Cardiac septum (tissue), 1 donor: ENCODE results near the gene CAST. TPM values are rescaled to one million over a fixed set of nuclear protein-coding genes. Genes with fewer than 3 reads are reported as not detected.
A peak's percentile ranks its signal among the peaks of the same experiment; 100 is the strongest.

ENCODE experiments used
- DNase-seq: peaks from one replicate; pipeline ENCODE4 v3.0.0-alpha.2; 2020; ENCODE audit warnings: low spot score
- intact Hi-C: fragments of 100-400 bp; cut with DNase I; formaldehyde crosslinking; loops from one replicate; pipeline ENCODE4 v1.14.0; 2022
- total RNA-seq: library from RNA; stranded (reverse); fragmentation: NEBNext Ultra II Directional; extraction: Animal tissue kit (Norgen Biotek cat#: 25700); gene quantifications from one replicate; pipeline ENCODE4 v1.2.1, GENCODE V29; 2021
- donor health status: DM: no; HTN: no; CAD: no.

CAST gene
- total RNA-seq, 1 donor from 2014 or later = 449 TPM

DNA sequence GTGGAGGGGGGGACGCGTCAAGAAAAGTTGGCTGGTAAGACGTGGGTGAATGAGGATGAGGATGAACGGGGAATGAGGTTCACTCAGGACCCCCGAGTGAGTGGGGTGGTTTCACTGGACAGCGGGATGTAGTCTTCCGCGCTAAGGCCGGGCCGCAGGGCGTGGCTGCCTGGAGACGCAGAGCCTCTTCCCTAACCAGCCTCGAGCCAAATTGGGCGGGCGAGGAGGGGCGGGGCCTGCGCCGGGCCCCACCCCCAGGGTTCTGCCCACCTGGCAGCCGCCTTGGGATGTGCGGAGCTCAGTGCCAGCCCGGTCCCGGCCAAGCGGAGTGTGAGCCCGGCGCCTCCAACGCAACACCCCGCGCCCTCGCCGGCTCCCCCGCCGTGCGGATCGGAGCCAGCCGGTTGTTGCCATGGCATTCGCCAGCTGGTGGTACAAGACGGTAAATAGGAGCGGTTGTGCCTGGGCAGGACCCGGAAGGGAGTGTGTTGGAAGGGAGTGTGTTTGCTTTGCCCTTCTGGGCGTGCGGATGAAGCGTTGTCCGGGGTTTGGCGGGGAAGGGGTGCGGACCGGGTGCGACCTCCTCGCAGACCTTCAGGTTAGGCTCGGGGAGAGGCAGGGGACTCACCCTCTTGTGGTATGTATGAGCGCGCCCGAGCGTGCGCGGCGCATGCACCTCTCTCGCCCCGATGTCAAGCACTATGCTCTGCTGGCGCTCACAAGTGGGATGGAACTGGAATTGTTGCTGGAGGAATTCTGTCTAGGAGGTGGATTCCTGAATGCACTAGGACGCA lies 746 bp downstream of the CAST start:
- intact Hi-C loops = loop anchor here (1.0 to 5.0 kb wide), 4 partner anchors 39 to 274 kb away; partner anchors contain the start of gene LNPEP
- DNase-seq = peak; percentile 98

DNA sequence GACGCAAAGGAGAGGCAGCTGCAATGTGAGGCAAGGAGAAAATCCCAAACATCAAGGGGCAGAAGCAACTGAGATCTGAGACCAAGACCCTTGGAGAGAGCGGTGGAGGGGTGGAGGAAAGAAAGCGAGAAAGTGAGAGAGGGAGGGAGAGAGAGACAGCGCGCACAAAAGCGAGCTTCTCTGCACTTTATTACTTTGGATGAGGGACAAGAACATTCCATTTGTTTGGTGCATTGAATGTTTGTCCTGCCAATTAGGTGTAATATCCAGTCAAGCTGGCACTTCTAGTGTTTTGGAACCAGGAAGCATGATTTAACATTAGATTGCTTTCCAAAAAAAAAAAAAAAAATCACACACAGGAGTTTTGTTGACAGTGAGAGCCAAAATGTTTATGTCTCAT lies 1.4 kb downstream of the CAST start:
- DNase-seq = no peak
- intact Hi-C loops = loop anchor here (2.0 to 5.0 kb wide), 3 partner anchors 49 to 273 kb away; partner anchors contain the start of gene LNPEP

DNA sequence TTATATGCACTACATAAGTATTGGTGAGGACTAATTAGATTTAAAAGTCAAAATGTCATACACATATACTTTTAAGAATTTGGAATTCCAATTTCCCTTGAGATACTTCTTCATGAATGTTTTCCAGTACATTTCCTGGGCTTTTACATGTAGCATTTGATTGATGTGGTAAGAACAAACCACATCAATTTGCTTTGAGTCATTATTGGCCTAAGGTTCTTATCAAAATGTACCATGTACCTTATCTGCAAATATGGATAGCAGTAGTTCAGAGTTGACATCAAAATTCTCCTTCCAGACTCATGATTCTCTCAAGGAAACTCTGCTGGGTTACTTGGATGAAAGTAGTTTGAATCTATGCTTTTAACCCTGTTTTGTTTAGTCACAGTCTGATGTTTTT lies 2.5 kb downstream of the CAST start:
- DNase-seq = no peak
- intact Hi-C loops = loop anchor here (5.0 kb wide), 1 partner anchor 78 kb away; no protein-coding TSS in a partner anchor

DNA sequence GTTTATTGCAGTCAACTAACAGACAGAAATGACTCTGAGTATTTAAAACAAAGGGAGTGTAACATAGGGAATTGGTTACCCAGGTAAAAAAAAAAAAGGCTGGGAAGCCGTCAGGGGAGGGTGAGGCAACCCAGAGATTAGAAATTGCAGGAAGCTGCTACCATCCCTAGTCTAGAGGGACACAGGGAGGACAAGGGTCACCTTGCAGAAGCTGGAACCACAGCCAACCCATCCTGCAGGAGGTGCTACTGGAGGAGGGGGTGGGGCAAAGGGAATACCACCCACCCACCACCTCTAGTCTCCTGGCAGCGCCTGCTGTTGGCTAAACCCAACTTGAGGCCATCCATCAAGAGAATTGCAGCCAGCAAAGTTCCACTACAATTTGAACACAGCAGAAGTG lies 6.5 kb downstream of the CAST start:
- intact Hi-C loops = no loop called here

DNA sequence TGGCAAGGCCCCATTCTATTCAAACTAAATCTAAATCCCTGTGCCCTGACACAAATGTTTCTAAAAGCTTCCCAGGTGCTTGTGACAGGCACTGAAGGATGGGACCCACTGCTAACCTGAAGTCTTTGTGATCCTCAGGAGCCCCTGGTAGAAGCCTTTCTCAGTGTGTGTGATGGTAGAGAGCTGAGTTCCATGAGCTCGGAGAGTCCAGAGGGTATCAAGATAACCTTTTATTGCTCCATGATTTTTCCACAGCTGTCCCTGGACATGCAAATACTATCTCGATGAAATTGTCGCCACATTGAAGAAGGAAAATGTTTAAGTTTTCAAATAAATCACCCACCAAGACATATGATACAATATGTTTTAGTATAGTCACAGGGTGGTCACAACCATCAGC lies 7.7 kb downstream of the CAST start:
- intact Hi-C loops = no loop called here
- DNase-seq = no peak

More for the DNA sequence above, 6.5 kb downstream of the CAST start:
- DNase-seq = no peak

DNA sequence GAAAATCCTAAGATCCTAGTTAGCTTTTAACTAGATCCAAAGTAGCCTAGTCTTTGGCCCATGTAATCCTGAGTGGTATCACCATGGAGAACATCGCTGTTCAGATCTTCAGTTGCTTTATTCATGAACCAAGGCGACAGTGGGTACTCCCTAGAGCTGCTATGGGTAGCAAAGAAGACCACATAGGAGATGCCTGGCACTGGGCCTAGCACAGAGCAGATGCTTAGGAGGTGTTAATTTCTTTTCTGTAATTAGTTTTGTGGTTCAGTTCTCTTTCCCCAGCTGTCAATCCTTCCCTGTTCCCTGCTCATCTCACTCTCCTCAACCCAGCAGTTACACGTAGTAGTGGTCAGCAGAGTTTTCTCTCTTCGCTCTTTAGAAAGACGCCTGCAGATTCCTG lies 9.3 kb downstream of the CAST start:
- no peak for DNase-seq
- intact Hi-C loops = no loop called here

DNA sequence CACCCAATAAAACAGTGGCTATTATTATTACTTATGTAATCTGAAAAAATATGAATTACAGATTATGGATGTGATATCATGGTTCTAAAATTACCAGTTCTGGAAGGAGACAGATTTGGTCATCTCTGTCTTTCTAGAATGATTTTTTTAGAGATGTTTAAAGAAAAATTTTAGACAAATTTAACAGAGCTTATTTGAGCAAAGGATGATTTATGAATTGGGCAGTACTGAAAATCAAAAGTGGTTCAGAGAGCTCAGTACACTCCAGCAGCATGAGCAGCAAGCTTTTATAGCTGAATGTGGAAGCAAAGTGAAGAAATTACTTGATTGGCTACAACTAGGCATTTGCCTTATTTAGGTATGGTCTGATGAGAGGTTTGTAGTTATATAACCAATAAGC lies 11.0 kb downstream of the CAST start:
- no peak for DNase-seq
- intact Hi-C loops = no loop called here

DNA sequence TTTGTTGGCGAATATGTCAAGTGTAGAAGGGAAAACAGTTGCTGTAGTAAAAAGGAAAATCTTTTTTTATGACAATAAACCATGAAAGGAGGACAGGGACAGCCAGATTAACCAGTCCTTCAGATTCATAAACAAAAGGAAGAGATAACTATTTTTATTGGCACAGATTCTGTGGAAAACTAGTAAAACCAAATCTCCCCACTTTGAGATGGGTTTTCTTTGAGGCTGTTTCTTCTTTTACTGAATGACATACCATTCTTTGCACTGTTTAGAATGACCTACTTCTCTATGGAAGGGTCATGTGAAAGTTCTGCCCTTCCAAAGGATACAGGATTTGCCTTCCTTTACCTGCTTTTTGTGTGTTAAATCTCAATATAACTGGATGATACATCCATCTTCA lies 13.7 kb downstream of the CAST start:
- intact Hi-C loops = no loop called here
- no peak for DNase-seq

DNA sequence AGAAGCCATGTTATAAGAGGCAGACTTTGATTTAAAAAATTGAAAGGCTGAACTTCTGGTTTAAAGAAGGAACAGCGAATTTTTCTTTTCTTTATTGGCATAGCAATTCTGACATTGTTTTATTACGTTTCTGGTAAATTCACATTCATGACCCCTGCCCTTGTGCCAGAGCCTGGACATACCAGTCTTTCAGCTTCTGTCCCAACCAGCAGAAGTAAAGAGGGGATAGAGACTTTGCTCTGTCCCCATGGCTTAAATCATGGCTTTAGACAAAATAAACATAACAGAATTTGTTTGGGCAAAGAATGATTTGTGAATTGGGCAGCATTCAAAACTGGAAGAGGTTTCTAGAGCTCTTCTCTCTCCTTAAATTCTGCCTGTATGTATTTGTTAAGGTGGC lies 15.3 kb downstream of the CAST start:
- DNase-seq = no peak
- intact Hi-C loops = no loop called here

DNA sequence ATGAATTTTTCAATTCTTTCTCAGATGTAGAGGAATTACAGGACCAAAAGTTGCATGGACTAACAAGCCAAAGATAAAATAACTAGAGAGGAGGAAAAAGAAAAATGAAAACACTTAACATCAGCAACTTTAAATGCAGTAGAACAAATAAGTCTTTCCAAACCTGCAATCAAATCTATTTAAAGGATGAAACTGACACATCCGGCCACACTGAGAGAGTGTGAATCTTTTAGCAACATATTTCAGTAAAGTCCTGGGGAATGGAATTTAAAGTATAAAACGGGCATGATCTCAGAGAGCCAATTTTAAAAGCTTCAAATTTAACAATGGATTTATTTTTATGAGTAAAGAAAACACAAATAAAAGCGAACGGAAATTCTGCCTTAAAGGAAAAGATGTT lies 17.1 kb downstream of the CAST start:
- no peak for DNase-seq
- intact Hi-C loops = no loop called here

DNA sequence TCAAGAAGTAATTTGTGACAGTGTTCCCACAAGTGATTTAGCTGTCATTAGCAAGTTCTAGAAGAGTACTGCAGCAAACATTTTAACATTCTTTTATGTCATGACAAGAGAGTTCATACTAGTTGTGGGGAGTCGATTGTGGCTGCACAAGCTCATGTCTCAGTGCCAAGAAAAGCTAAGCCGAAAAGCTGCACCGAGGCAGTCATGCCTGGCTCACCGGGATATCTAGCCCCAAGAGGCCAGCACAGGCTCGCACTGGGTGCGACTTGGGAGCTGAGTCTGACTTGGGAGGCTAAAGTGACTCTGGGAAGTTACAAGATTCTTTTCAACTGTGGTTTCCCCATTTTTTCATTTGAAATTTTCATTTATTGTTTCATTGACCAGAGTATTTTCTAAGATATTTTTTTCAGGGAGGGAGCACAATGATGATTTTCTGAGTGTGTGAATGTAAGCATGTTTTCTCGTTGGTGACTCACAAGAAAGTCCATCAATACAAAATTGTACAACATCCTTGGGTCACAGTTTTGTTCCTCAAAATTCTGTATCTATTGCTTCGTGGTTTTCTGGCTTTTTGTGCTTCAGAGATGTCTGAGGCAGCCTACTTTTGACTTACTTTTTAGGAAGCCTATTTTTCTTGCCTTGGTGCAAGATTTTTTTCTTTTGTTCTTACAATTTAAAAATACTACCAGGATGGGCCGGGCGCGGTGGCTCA lies 18.7 kb downstream of the CAST start:
- no peak for DNase-seq
- intact Hi-C loops = no loop called here

DNA sequence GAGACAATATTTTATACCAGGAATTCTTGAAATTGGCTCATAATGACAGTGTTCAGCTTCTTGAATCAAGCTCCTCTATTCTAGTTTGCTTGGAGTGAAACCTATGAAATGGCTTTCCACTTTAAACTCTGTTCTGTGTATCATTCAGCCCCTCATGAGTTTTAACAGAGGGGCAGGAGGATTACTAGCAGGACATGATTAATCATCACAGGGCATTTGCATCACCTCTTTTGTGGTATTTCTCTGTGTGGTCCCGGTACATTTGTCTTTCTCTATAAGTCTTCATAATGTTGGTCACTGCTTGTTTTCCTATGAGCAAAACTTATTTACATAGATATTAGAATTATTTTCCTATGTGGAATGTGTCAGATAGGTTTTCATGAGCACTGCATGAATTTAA lies 21.2 kb downstream of the CAST start:
- intact Hi-C loops = no loop called here
- DNase-seq = no peak

DNA sequence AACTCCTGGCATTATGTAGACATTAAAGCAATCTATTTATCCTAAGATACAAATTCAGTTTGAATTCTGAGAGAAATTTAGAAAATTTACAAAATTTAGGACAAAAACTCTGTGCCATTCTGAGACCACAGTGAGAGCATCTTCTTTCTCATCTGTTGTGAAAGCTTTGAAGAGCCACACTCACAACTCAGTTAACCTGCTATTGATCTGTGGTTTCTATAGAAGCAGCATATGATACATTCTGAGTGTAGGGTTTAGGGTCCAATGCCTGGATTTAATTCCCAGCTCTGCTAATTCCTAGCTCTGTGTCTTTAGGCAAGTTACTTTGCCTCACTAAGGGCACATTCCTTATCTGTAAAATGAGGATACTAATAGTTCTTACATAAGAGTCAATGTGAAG lies 21.6 kb downstream of the CAST start:
- intact Hi-C loops = no loop called here
- DNase-seq = no peak

DNA sequence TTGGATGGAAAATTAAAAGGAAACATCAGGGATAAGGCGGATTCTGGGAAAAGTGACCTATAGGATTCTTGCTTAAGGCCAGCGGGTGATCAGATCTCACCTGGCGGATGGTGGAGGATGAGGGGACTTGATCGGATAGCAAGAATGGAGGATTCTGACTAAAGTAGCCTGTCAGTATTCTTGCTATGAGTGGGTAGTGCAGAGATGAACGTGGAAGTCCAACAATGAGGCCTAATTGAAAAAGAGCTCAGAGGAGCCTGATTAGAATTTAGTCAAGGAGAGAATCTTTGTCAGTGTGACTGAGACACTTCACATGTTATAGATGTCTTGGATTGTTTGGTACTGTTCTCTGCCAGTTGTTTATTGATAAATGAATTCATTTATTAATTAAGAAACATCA lies 24.9 kb downstream of the CAST start:
- no peak for DNase-seq
- intact Hi-C loops = loop anchor here (5.0 kb wide), 1 partner anchor 75 kb away; no protein-coding TSS in a partner anchor

DNA sequence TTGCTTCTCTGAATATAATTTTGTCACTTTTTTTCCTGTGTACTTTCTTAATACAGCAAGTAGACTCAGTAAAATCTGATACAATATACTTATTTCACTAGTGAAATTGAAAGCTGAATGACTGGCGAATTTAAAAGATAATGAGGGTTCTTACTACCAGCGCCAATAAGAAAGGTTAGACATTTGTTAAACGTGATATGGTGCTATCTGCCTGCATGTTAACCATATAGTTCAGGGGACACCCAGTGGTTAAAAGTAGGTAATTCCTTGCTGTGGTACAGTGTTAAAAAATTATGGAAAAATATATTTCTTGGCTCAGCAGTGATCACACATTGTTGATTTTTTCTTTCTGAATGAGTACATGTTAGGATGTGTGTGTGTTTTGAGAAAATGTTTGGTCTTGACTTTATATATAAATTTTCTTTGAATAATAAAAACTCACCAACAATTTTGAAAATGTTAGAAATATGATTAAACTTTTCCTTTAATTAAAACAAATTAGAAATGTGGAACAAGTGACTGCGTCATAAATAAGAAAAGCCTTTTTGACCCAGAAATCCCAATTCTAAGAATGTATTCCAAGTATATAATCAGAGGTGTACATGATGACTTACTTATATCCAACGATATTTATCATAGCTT lies 25.8 kb downstream of the CAST start:
- DNase-seq = no peak
- intact Hi-C loops = loop anchor here (5.0 kb wide), 1 partner anchor 76 kb away; no protein-coding TSS in a partner anchor

DNA sequence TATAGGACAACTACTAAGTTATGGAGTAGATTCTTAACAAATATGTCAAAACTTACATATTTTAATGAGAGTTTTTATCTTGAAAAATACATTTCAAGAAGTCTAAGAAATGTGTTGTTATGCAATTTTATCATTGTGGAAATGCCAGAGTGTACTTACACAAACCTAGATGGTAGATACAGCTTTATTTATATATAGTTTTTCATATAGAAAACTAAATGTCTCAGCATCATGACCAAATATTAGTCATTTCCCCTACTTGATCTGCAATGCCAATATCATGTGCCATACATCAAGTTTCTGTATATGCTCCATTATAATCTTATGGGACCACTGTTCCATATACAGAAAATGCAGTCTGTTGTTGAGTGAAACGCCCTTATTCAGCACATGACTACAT lies 28.7 kb downstream of the CAST start:
- DNase-seq = no peak
- intact Hi-C loops = no loop called here

DNA sequence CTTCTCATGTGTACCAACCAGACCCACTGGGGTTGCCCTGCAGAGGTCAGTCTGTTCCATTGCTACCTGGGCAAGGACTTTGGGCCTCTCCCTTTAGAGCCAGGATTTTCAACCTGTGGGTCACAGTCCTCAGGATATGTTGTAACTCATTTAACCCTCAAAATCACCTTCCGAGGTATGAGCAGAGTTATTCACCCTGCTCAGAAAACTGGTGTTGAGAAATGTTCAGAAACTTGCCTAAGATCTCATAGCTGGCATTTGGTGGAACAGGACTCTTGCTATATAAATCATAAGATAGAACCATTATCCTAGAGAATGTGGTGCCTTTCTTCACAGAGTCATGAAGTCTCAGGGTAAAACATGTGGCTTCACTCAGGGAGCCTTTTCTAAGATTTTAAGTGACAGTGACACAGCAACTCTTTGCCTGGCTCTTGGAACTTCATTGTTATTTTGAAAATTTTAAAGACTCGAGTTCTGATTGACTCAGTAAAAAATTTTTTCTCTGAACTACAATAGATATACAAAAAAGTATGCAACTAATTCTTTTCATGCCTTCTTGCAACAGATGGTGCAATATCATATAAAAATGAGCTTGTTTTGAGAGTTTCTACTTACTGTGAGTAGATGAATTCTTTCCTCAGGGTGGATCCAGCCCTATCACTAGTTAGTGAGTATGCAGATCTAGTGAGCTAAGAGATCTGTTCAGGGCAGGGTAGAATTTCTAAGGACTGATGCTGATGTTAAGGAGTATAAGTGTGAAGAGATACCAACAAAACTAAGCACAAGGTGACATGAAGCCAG lies 29.5 kb downstream of the CAST start:
- intact Hi-C loops = no loop called here
- no peak for DNase-seq

DNA sequence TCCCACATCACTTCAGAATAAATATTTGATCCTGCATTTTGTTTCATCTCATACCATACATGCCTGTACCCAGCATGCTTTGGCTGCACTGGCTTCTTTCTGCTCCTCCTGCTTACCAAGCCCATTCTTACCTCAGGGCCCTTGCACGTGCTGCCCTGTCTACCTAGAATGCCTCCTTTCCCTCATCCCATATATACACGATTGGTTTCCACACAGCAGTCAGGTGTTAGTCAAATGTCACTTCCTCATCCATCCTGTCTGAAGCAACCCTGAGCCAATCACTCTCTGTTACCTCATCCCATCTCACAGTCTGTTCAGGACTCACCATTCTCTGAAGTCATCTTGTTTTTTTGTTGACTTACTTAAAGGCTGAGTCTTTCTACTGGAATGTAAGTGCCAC lies 30.3 kb downstream of the CAST start:
- intact Hi-C loops = no loop called here
- DNase-seq = no peak

DNA sequence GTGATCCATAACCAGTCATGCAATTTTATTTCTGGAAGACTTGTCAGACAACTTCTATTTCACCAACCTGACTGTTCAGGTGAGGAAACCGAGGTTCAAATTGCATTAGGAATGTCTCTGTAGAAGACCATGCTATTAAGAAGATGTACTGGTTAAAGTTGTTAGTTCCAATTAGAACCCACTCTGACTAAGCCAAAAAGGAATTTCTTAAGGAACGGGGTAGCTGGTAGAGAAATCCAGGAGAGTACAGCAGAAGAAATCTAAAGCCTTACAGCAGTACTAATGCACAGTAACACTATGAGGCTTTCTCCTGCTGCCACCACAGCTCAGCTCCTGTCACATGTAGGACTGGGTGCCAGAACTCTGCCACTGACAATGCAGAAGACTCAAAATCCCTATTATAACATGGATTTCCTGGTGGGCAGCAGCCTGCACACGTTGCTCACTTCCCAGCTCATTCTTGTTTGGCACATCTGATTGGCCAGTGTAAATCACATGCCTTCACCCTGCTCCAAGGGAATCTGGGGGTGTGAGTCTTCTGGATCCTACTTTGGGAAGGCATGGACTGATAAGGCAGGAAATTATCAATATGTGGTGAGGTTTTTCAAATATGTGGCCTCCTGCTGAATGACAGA lies 37.1 kb downstream of the CAST start:
- no peak for DNase-seq
- intact Hi-C loops = no loop called here
